ENCODE measurements around the gene RNF145. TPM values are rescaled to one million over a fixed set of nuclear protein-coding genes. Genes with fewer than 3 reads are reported as not detected.

The RNF145 gene
- total RNA-seq, 4 donors from 2014 or later = 49.7 to 82.3 (median 72.3) TPM

- H3K4me3 ChIP-seq = no peak overlapping the region
- 46 to 54% methylated on average over 4 of the region's 4 CpGs for WGBS, 2 donors
- peak overlapping the region; percentile 63 to 84 (median 77) for H3K27ac ChIP-seq
- H3K4me1 ChIP-seq = peaks cover 23 to 89% (median 38%) of the 10 kb centered on the region in 3 donors
- H3K27me3 ChIP-seq = no peaks in the 10 kb centered on the region
- H3K36me3 ChIP-seq = peaks cover 4 to 28% (median 5%) of the 10 kb centered on the region in 3 donors
- no peak for TF ChIP-seq CTCF (IDR thresholded peaks at IDR 0.05)
- no peak for TF ChIP-seq POLR2A (IDR thresholded peaks at IDR 0.05)
- DNase-seq = no peak
- intact Hi-C loops (cut with DNase I) = no loop called here
- H3K9me3 ChIP-seq = no peaks in the 10 kb centered on the region
These were observed 23.0 kb downstream of the RNF145 start for GRCh38 chr5:159186319-159186718.

- H3K36me3 ChIP-seq = peaks cover 4 to 23% (median 5%) of the 10 kb centered on the region in 3 donors
- intact Hi-C loops (cut with DNase I) = no loop called here
- peak overlapping the region; percentile 67 to 84 (median 78) for H3K27ac ChIP-seq
- 44 to 62% methylated on average over 3 to 4 of the region's 10 CpGs for WGBS, 2 donors
- DNase-seq = no peak
- H3K9me3 ChIP-seq = no peaks in the 10 kb centered on the region
- no peak overlapping the region for H3K4me3 ChIP-seq
- TF ChIP-seq CTCF (IDR thresholded peaks at IDR 0.05) = no peak
- H3K4me1 ChIP-seq = peaks cover 23 to 94% (median 43%) of the 10 kb centered on the region in 3 donors
- no peaks in the 10 kb centered on the region for H3K27me3 ChIP-seq
These were observed 23.6 kb downstream of the RNF145 start for GRCh38 chr5:159185773-159186172.

GRCh38 chr5:159184858-159185381 is 24.4 kb downstream of the RNF145 start:
- Histone ChIP-seq H3K4me3 (no peak overlapping the region), H3K27me3 (no peaks in the 10 kb centered on the region), H3K4me1 (peaks cover 26 to 99% (median 50%) of the 10 kb centered on the region in 3 donors), H3K9me3 (no peaks in the 10 kb centered on the region), H3K27ac (peak overlapping the region; percentile 67 to 84 (median 78)), H3K36me3 (peaks cover under 1 to 21% (median 2%) of the 10 kb centered on the region in 3 donors)
- WGBS, 2 donors = 31% methylated on average over 4 of the region's 4 CpGs
- DNase-seq = no peak
- no peak for TF ChIP-seq CTCF (IDR thresholded peaks at IDR 0.05)
- TF ChIP-seq POLR2A (IDR thresholded peaks at IDR 0.05) = no peak
- intact Hi-C loops (cut with DNase I) = no loop called here

GRCh38 chr5:159184236-159184635 is 25.1 kb downstream of the RNF145 start:
- peak overlapping the region in 3 of 4 donors; percentile 67 to 84 (median 83) for H3K27ac ChIP-seq
- no peak overlapping the region for H3K4me3 ChIP-seq
- intact Hi-C loops (cut with DNase I) = no loop called here
- H3K9me3 ChIP-seq = no peaks in the 10 kb centered on the region
- TF ChIP-seq POLR2A (IDR thresholded peaks at IDR 0.05) = no peak
- TF ChIP-seq CTCF (IDR thresholded peaks at IDR 0.05) = no peak
- no peak for DNase-seq
- peaks cover 0 to 14% (median 0%) of the 10 kb centered on the region in 3 donors for H3K36me3 ChIP-seq
- H3K4me1 ChIP-seq = peaks cover 28 to 99% (median 56%) of the 10 kb centered on the region in 3 donors
- H3K27me3 ChIP-seq = no peaks in the 10 kb centered on the region
- 66 to 72% methylated on average over 3 of the region's 3 CpGs for WGBS, 2 donors

GRCh38 chr5:159183247-159183646 is 26.1 kb downstream of the RNF145 start:
- 0 to 50% methylated on average over 1 of the region's 1 CpG for WGBS, 2 donors
- peaks cover 28 to 100% (median 65%) of the 10 kb centered on the region in 3 donors for H3K4me1 ChIP-seq
- peak overlapping the region in 3 of 4 donors; percentile 56 to 77 (median 69) for H3K27ac ChIP-seq
- no peak overlapping the region for H3K4me3 ChIP-seq
- H3K36me3 ChIP-seq = peaks cover 0 to 11% (median 0%) of the 10 kb centered on the region in 3 donors
- intact Hi-C loops (cut with DNase I) = no loop called here
- DNase-seq = no peak
- TF ChIP-seq POLR2A (IDR thresholded peaks at IDR 0.05) (no peak), CTCF (IDR thresholded peaks at IDR 0.05) (no peak)
- H3K27me3 ChIP-seq = no peaks in the 10 kb centered on the region
- H3K9me3 ChIP-seq = no peaks in the 10 kb centered on the region

All from esophagus squamous epithelium (tissue), 5 donors.